GM12878 (cell line): ENCODE results near the gene EPB41L4B. TPM values are rescaled to one million over a fixed set of nuclear protein-coding genes. Genes with fewer than 3 reads are reported as not detected.

ENCODE experiments used
- ATAC-seq: fragments of 200-7000 bp; cut with Tn5 transposase; 3 replicates; pipeline ENCODE4 v1.9.1; 2020; ENCODE audit warnings: mild to moderate bottlenecking, moderate library complexity
- BruUV-seq: library from RNA; stranded (reverse); fragments of 400-500 nt; replicated peaks from 2 replicates; lab custom pipeline; 2021; lab: Mats Ljungman, UMichigan
- CTCF ChIA-PET: fragments of 300-600 bp; sonication (Branson Sonifier 250); formaldehyde crosslinking; extraction: SDS; loops from one replicate; lab custom pipeline; 2021; ENCODE audit warnings: inconsistent platforms; lab: Yijun Ruan, JAX
- POLR2A ChIA-PET: fragments of 350-600 bp; formaldehyde crosslinking; extraction: SDS; loops from one replicate; lab custom pipeline; 2021; ENCODE audit warnings: inconsistent platforms; lab: Charles Lee
- RAD21 ChIA-PET: fragments of 300-600 bp; sonication (Branson Sonifier 250); formaldehyde crosslinking; loops from one replicate; lab custom pipeline; 2023; ENCODE audit warnings: antibody characterized with exemption; ENCODE audit not compliant: unreplicated experiment; lab: Charles Lee
- SMC1A ChIA-PET: fragments of 300-600 bp; sonication (Branson Sonifier 250); formaldehyde crosslinking; loops from one replicate; lab custom pipeline; 2023; ENCODE audit not compliant: unreplicated experiment, uncharacterized antibody; lab: Charles Lee
- DNase-seq: peaks from one replicate; pipeline ENCODE4 v3.0.0-alpha.2; 2011; ENCODE audit warnings: low read depth, low spot score
- FAIRE-seq: peaks from 3 replicates; lab custom pipeline; 2011; peaks lifted over from hg19 to GRCh38; lab: Jason Lieb, UNC
- H2AFZ ChIP-seq: 2 replicates; pipeline ENCODE4 v1.6.0; 2011; ENCODE audit warnings: low read depth, low read length, control low read depth; ENCODE audit not compliant: control insufficient read depth
- H3K27ac ChIP-seq: 2 replicates; pipeline ENCODE4 v1.5.1; 2011; ENCODE audit warnings: control low read depth; ENCODE audit not compliant: control insufficient read depth, insufficient read depth
- H3K27me3 ChIP-seq, 2 experiments: replicated peaks in 1 of 2; 2 replicates each; pipeline versions ENCODE4 v1.6.0 to v1.6.1; 2011; ENCODE audit warnings: low read length in 1 of 2; ENCODE audit not compliant: control insufficient read depth in 2 of 2, insufficient read depth in 2 of 2
- H3K36me3 ChIP-seq, 2 experiments: 2 replicates each; pipeline ENCODE4 v1.5.1; 2011; ENCODE audit warnings: low read length in 1 of 2; ENCODE audit not compliant: control insufficient read depth in 2 of 2, insufficient read depth in 2 of 2
- H3K4me1 ChIP-seq: 2 replicates; pipeline ENCODE4 v1.6.1; 2011; ENCODE audit warnings: mild to moderate bottlenecking, low read length, moderate library complexity, mixed read lengths; ENCODE audit not compliant: control insufficient read depth, insufficient read depth
- H3K4me2 ChIP-seq: 2 replicates; pipeline ENCODE4 v1.6.0; 2011; ENCODE audit warnings: control low read depth; ENCODE audit not compliant: control insufficient read depth, insufficient read depth
- H3K4me3 ChIP-seq: fragments of 200-600 bp; sonication (generic); 2 replicates; pipeline ENCODE4 v1.5.1; 2016
- H3K79me2 ChIP-seq: 2 replicates; pipeline ENCODE4 v1.6.0; 2011; ENCODE audit warnings: low read length; ENCODE audit not compliant: control insufficient read depth, insufficient read depth
- H3K9ac ChIP-seq: 2 replicates; pipeline ENCODE4 v1.8.0; 2011; ENCODE audit warnings: low read length, control low read depth, mixed read lengths; ENCODE audit not compliant: control insufficient read depth, insufficient read depth
- H3K9me3 ChIP-seq: replicated peaks from 3 replicates; pipeline ENCODE4 v1.5.1; 2011; ENCODE audit warnings: mild to moderate bottlenecking, low read length; ENCODE audit not compliant: control insufficient read depth, insufficient read depth
- H4K20me1 ChIP-seq: 2 replicates; pipeline ENCODE4 v1.6.0; 2011; ENCODE audit not compliant: control insufficient read depth, insufficient read depth
- CBX5 ChIP-seq: sonication (generic); IDR thresholded peaks from 2 replicates; pipeline ENCODE4 v1.6.1; 2016; ENCODE audit warnings: low read depth, moderate library complexity, mild to moderate bottlenecking, inconsistent platforms
- HCFC1 ChIP-seq: fragments of 150-350 bp; IDR thresholded peaks from 2 replicates; pipeline ENCODE4 v1.6.1; 2014; ENCODE audit warnings: low read length
- MYB ChIP-seq: fragments of 150-350 bp; IDR thresholded peaks from 2 replicates; pipeline ENCODE4 v1.6.1; 2014; ENCODE audit warnings: mild to moderate bottlenecking, low read depth, low read length, borderline replicate concordance
- PML ChIP-seq: IDR thresholded peaks from 2 replicates; pipeline ENCODE4 v1.6.1; 2012; ENCODE audit warnings: low read length, inconsistent platforms
- RAD21 ChIP-seq: IDR thresholded peaks from 2 replicates; pipeline ENCODE4 v1.6.1; 2011; ENCODE audit warnings: mild to moderate bottlenecking, low read depth, low read length, moderate library complexity; ENCODE audit not compliant: insufficient read depth
- SP1 ChIP-seq: IDR thresholded peaks from one replicate; pipeline ENCODE4 v1.6.1; 2011; ENCODE audit warnings: low read depth, low read length
- YBX1 ChIP-seq: fragments of 450-650 bp; IDR thresholded peaks from 2 replicates; pipeline ENCODE4 v1.6.1; 2016; ENCODE audit warnings: antibody characterized with exemption
- YY1 ChIP-seq: IDR thresholded peaks from 2 replicates; pipeline ENCODE4 v1.6.1; 2011; ENCODE audit warnings: low read depth, mild to moderate bottlenecking, low read length
- ZNF24 ChIP-seq: fragments of 450-650 bp; IDR thresholded peaks from 2 replicates; pipeline ENCODE4 v1.6.1; 2017; ENCODE audit warnings: antibody characterized with exemption, mild to moderate bottlenecking
- ZZZ3 ChIP-seq: IDR thresholded peaks from 2 replicates; pipeline ENCODE4 v1.6.1; 2011; ENCODE audit warnings: low read depth; ENCODE audit not compliant: control insufficient read depth, insufficient read length
- WGBS: methylation state at CpG from one replicate; pipeline ENCODE4 v1.1.6; 2016; ENCODE audit warnings: low lambda C conversion rate; ENCODE audit not compliant: insufficient replicate concordance, insufficient coverage; ENCODE audit errors: missing lambda C conversion rate; 5-methylcytosine and 5-hydroxymethylcytosine counted together
- in situ Hi-C: fragments of 300-500 bp; cut with MboI; formaldehyde crosslinking; loops from 9 replicates; pipeline ENCODE4 v1.14.3; 2018; ENCODE audit warnings: mixed read lengths
- intact Hi-C: fragments of 100-400 bp; cut with micrococcal nuclease; formaldehyde crosslinking; loops from one replicate; pipeline ENCODE4 v1.14.2; 2022; ENCODE audit not compliant: unreplicated experiment
- polyA plus RNA-seq, 11 experiments: library from polyadenylated mRNA; depleted of rRNA in 4 of 11; unstranded in 6 of 11; stranded (reverse) in 5 of 11; fragments of >200 nt; fragmentation: Nextera tagmentation in 4 of 11; fragmentation: Illumina TruSeq in 1 of 11; extraction: Ambion mirVana in 4 of 11; extraction: Trizol in 1 of 11; gene quantifications; 1 replicate in 1 of 11; 2 replicates in 10 of 11; pipeline versions ENCODE4 v1.2.1 to v1.2.3, GENCODE V29; 2011 to 2016; ENCODE audit warnings: inconsistent platforms in 2 of 11, missing spikeins in 2 of 11, low read depth in 1 of 11
- total RNA-seq, 4 experiments: library from RNA; depleted of rRNA in 3 of 4; stranded (reverse); fragments of >200 nt in 3 of 4; fragmentation: Illumina TruSeq in 1 of 4; extraction: Trizol in 1 of 4; gene quantifications; 2 replicates each; pipeline versions ENCODE4 v1.2.1 to v1.2.3, GENCODE V29; 2013 to 2021
- TF ChIP-seq, protein P1 (sequence below): IDR thresholded peaks from 2 replicates; pipeline ENCODE4 v1.6.1; 2012; ENCODE audit warnings: low read length, inconsistent platforms

Gene EPB41L4B
- total and polyA plus RNA-seq, 10 of the 15 experiments (the other 5 are each of a cell fraction or from before 2014, with no cell fraction given), result 0.04 to 0.75 (median 0.13) TPM; not detected in 1

DNA sequence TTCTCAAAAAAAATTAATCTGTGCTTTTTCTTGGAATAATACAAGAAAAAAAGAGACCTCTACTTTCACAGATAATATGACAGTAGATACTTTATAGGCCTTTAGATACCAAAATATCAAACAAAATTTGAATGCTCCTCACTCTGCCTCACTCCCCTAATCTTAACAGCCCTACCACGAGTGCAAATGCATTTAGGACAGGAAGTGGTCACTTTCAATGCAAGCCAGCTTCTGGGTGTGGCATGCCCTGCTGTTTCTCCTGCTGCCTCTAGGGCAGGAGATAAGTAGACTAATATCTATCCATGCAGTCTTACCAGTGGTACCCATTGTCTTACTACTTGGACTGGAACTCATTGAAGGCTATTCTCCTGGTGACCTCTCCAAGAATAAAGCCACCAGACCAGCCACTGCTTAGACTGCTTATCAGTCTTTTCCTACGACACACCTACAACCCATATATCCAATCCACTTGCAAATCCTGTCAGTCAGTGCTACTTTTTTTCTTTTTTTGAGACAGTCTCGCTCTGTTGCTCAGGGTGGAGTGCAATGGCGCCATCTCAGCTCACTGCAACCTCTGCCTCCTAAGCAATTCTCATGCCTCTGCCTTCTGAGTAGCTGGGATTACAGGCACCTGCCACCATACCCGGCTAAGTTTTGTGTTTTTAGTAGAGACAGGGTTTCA is 176.8 kb downstream of the EPB41L4B start (continued):
- no peak for TF ChIP-seq ZZZ3
- TF ChIP-seq MYB, result no peak
- TF ChIP-seq YBX1, result no peak
- no peak for TF ChIP-seq HCFC1
- TF ChIP-seq SP1, result no peak

DNA sequence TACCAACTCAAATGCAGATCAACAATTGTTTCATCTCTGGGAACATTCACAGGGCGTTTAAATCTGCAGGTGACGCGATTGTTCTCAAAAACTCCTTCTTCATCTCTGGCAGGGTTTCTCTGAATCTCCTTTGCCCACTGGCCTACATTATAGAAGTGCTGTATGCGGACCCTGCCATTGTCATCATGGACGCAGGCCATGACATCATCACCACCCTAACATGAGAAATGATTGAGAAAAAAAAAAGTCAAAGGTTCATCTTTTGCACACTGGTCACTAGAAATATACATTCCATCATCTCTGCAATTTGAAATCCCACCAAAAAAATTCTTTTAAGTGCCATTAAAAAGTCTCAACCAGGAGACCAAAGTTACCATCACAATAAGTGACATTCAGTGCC is 179.5 kb downstream of the EPB41L4B start:
- SMC1A ChIA-PET, result no interaction called here
- TF ChIP-seq CBX5 (no peak), ZNF24 (no peak), PML (no peak), YY1 (no peak), RAD21 (no peak)
- TF ChIP-seq, protein P1, sequence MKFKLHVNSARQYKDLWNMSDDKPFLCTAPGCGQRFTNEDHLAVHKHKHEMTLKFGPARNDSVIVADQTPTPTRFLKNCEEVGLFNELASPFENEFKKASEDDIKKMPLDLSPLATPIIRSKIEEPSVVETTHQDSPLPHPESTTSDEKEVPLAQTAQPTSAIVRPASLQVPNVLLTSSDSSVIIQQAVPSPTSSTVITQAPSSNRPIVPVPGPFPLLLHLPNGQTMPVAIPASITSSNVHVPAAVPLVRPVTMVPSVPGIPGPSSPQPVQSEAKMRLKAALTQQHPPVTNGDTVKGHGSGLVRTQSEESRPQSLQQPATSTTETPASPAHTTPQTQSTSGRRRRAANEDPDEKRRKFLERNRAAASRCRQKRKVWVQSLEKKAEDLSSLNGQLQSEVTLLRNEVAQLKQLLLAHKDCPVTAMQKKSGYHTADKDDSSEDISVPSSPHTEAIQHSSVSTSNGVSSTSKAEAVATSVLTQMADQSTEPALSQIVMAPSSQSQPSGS, result no peak
- TF ChIP-seq, all 136 proteins: peak for 0
- RAD21 ChIA-PET, result no interaction called here
- no peak for ATAC-seq
- Histone ChIP-seq H2AFZ (no peak overlapping the region), H3K4me1 (no peaks in the 10 kb centered on the region), H3K79me2 (no peaks in the 10 kb centered on the region), H3K9ac (no peak overlapping the region), H3K9me3 (no peaks in the 10 kb centered on the region), H3K4me3 (no peak overlapping the region), H3K4me2 (no peak overlapping the region), H3K36me3 (no peaks in the 10 kb centered on the region), H3K27ac (no peak overlapping the region), H3K27me3 (no peaks in the 10 kb centered on the region), H4K20me1 (no peaks in the 10 kb centered on the region)
- intact Hi-C loops (no loop called here), in situ Hi-C loops (no loop called here)
- DNase-seq, result no peak
- CTCF ChIA-PET, result no interaction called here
- no TSS peak for BruUV-seq
- FAIRE-seq, result no peak
- 66% methylated on average over 5 of the region's 5 CpGs for WGBS
- POLR2A ChIA-PET, result no interaction called here
